Right lobe of liver (tissue), 6 donors: ENCODE results near the gene RBM5. TPM values are rescaled to one million over a fixed set of nuclear protein-coding genes. Genes with fewer than 3 reads are reported as not detected.

Source experiments
- ATAC-seq, 4 donors: fragments of 200-7000 bp; cut with Tn5 transposase; one replicate each; pipeline ENCODE4 v1.9.1; 2020; ENCODE audit warnings: mild to moderate bottlenecking in 4 of 4, moderate library complexity in 4 of 4
- DNase-seq, 3 donors: peaks; one replicate each; pipeline ENCODE4 v3.0.0-alpha.2; 2020
- H3K27ac ChIP-seq, 3 donors: fragments of 200-600 bp; one replicate each; pipeline ENCODE4 v1.8.0; 2022
- H3K27me3 ChIP-seq, 2 donors: fragments of 200-600 bp; one replicate each; pipeline ENCODE4 v1.8.0; 2022
- H3K36me3 ChIP-seq, 4 donors: fragments of 200-600 bp; sonication (generic) in 1 of 4; one replicate each; pipeline versions ENCODE4 v1.5.1 to v1.8.0; 2017 to 2022; ENCODE audit warnings: control low read depth in 1 of 4
- H3K4me1 ChIP-seq, 4 donors: fragments of 200-600 bp; sonication (generic) in 1 of 4; one replicate each; pipeline versions ENCODE4 v1.5.1 to v1.8.0; 2017 to 2022; ENCODE audit warnings: control low read depth in 1 of 4
- H3K4me3 ChIP-seq, 3 donors: fragments of 200-600 bp; one replicate each; pipeline ENCODE4 v1.8.0; 2022
- H3K9me3 ChIP-seq, 4 donors: fragments of 200-600 bp; sonication (generic) in 1 of 4; one replicate each; pipeline versions ENCODE4 v1.5.1 to v1.8.0; 2017 to 2022; ENCODE audit warnings: control low read depth in 1 of 4
- CTCF ChIP-seq, 4 donors: fragments of 200-600 bp in 3 of 4; fragments of 450-650 bp in 1 of 4; IDR thresholded peaks; one replicate each; pipeline versions ENCODE4 v1.5.1 to v1.8.0; 2016 to 2022; ENCODE audit warnings: antibody characterized with exemption in 4 of 4, mild to moderate bottlenecking in 2 of 4
- POLR2A ChIP-seq: fragments of 450-650 bp; IDR thresholded peaks from one replicate; pipeline ENCODE4 v1.6.1; 2017; ENCODE audit warnings: antibody characterized with exemption, mild to moderate bottlenecking
- WGBS: methylation state at CpG from one replicate; pipeline ENCODE4 v1.1.6; 2018; ENCODE audit warnings: low coverage, low lambda C conversion rate; ENCODE audit not compliant: insufficient coverage; ENCODE audit errors: missing lambda C conversion rate; 5-methylcytosine and 5-hydroxymethylcytosine counted together
- intact Hi-C, 2 donors: fragments of 100-400 bp; cut with DNase I; formaldehyde crosslinking; loops; one replicate each; pipeline versions ENCODE4 v1.11.2 to v1.14.1; 2022
- long read RNA-seq: library from polyadenylated mRNA; unstranded; transcript quantifications from one replicate; pipeline ENCODE4 v2.0.0, GENCODE V29; 2019
- total RNA-seq, 6 experiments: library from RNA; depleted of rRNA in 2 of 6; stranded (reverse); fragments of >200 nt in 2 of 6; fragmentation: NEBNext Ultra II Directional in 3 of 6; extraction: Animal tissue kit (Norgen Biotek cat#: 25700) in 3 of 6; gene quantifications; one replicate each; pipeline versions ENCODE4 v1.1.0 to v1.2.4, GENCODE V29; 2016 to 2023
- donor health status: DM: no; HTN: yes; CAD: no.
- donor health status: DM: no; HTN: no; CAD: no.
- donor health status: DM: no; HTN: no; CAD: no.
- donor health status: DM: no; HTN: yes; CAD: no.
- donor health status: DM: no; HTN: yes; CAD: no.

RBM5 gene
- 10 to 100 TPM; 42.1 to 62.4 (median 46.4) TPM for total RNA-seq
- long read RNA-seq, partial matches to known transcripts, result 3 of 4 reads
- long read RNA-seq, other reads (novel, unspliced or antisense), result 1 of 4 reads

GRCh38 chr3:50088725-50089608, at the start of gene RBM5:
Gene RBM5, plus strand, starts transcription at chr3:50088919. Its CDS starts 1,516 bp downstream, at chr3:50090435.
- ATAC-seq, result peak; percentile 99 to 100 (median 99)
- whole genome bisulfite sequencing, result under 1% methylated on average over 16 of the region's 61 CpGs
- Histone ChIP-seq H3K4me3 (peak within 1 kb of the TSS; percentile 89 to 99 (median 99)), H3K27me3 (no peaks in the 10 kb centered on the region), H3K9me3 (no peaks in the 10 kb centered on the region), H3K4me1 (peaks cover 0 to 14% (median 3%) of the 10 kb centered on the region in 4 donors), H3K36me3 (peaks cover 0 to 38% (median 24%) of the 10 kb centered on the region in 4 donors), H3K27ac (peak within 1 kb of the TSS; percentile 91 to 97 (median 95))
- TF ChIP-seq CTCF (IDR thresholded peaks at IDR 0.05) (no peak), POLR2A (peak; percentile 48)
- intact Hi-C loops, result no loop called here
- peak; percentile 93 to 95 (median 94) for DNase-seq

GRCh38 chr3:50044976-50045375, 43.7 kb upstream of the RBM5 start:
- TF ChIP-seq POLR2A, result no peak
- TF ChIP-seq CTCF (IDR thresholded peaks at IDR 0.05), result no peak
- H3K27ac ChIP-seq, result no peak overlapping the region
- intact Hi-C loops, result no loop called here
- H3K4me3 ChIP-seq, result no peak overlapping the region
- H3K9me3 ChIP-seq, result no peaks in the 10 kb centered on the region
- no peaks in the 10 kb centered on the region for H3K4me1 ChIP-seq
- peaks cover 0 to 16% (median 2%) of the 10 kb centered on the region in 4 donors for H3K36me3 ChIP-seq
- ATAC-seq (no peak), DNase-seq (no peak)
- H3K27me3 ChIP-seq, result no peaks in the 10 kb centered on the region
- 100% methylated on average over 1 of the region's 1 CpG for WGBS

- 96% methylated on average over 4 of the region's 4 CpGs for WGBS
- no peaks in the 10 kb centered on the region for H3K4me1 ChIP-seq
- H3K27me3 ChIP-seq, result no peaks in the 10 kb centered on the region
- no peak for TF ChIP-seq POLR2A
- TF ChIP-seq CTCF (IDR thresholded peaks at IDR 0.05), result no peak
- no peaks in the 10 kb centered on the region for H3K9me3 ChIP-seq
- ATAC-seq, result no peak
- no peak for DNase-seq
- no peak overlapping the region for H3K4me3 ChIP-seq
- peaks cover 0 to 22% (median 5%) of the 10 kb centered on the region in 4 donors for H3K36me3 ChIP-seq
- intact Hi-C loops, result no loop called here
- H3K27ac ChIP-seq, result no peak overlapping the region
Measured at GRCh38 chr3:50047426-50047825, 41.3 kb upstream of the RBM5 start.

GRCh38 chr3:50050361-50050760, 38.4 kb upstream of the RBM5 start:
- no peak overlapping the region for H3K4me3 ChIP-seq
- H3K9me3 ChIP-seq, result no peaks in the 10 kb centered on the region
- H3K27me3 ChIP-seq, result no peaks in the 10 kb centered on the region
- ATAC-seq (no peak), DNase-seq (no peak)
- TF ChIP-seq CTCF (IDR thresholded peaks at IDR 0.05), result no peak
- TF ChIP-seq POLR2A, result no peak
- no peaks in the 10 kb centered on the region for H3K4me1 ChIP-seq
- intact Hi-C loops, result no loop called here
- H3K27ac ChIP-seq, result no peak overlapping the region
- peaks cover 0 to 35% (median 10%) of the 10 kb centered on the region in 4 donors for H3K36me3 ChIP-seq
